ENCODE data around the gene TUBA4A. TPM values are rescaled to one million over a fixed set of nuclear protein-coding genes. Genes with fewer than 3 reads are reported as not detected.

Gene TUBA4A
- total and polyA plus RNA-seq, 4 donors, result 15.6 to 82.1 (median 43.0) TPM

GRCh38 chr2:219296631-219297391, 43.1 kb upstream of the TUBA4A start:
- H3K27me3 ChIP-seq (ENCODE audit: control insufficient read depth in 3 of 3, insufficient read depth in 3 of 3, low read length in 2 of 3), result peaks cover 0 to 21% (median 2%) of the 10 kb centered on the region in 3 donors
- DNase-seq (no peak), ATAC-seq (ENCODE audit: insufficient read depth, low FRiP score) (no peak)
- H3K9me3 ChIP-seq (ENCODE audit: control insufficient read depth in 4 of 4, insufficient read depth in 3 of 4, low read length in 3 of 4), result no peaks in the 10 kb centered on the region
- H3K4me1 ChIP-seq (ENCODE audit: control insufficient read depth in 5 of 5, insufficient read depth in 5 of 5, low read length in 5 of 5), result peaks cover 0 to 4% (median 4%) of the 10 kb centered on the region in 5 donors
- TF ChIP-seq CTCF (IDR thresholded peaks at IDR 0.05; ENCODE audit: control extremely low read depth, extremely low read depth), result no peak
- H3K4me3 ChIP-seq, result no peak overlapping the region
- 84 to 86% methylated on average over 25 of the region's 25 CpGs for WGBS, 2 donors
- H3K9ac ChIP-seq (ENCODE audit: insufficient read depth in 1 of 2, low read length in 2 of 2), result no peak overlapping the region
- no peaks in the 10 kb centered on the region for H3K36me3 ChIP-seq (ENCODE audit: control insufficient read depth in 4 of 4, insufficient read depth in 4 of 4, low read length in 4 of 4)
- H3K27ac ChIP-seq (ENCODE audit: low read depth in 1 of 2, low read length in 1 of 2), result no peak overlapping the region

GRCh38 chr2:219296142-219296541, 42.4 kb upstream of the TUBA4A start:
- DNase-seq, result no peak

GRCh38 chr2:219294356-219295351, 40.9 kb upstream of the TUBA4A start:
- Histone ChIP-seq H3K36me3 (ENCODE audit: control insufficient read depth in 4 of 4, insufficient read depth in 4 of 4, low read length in 4 of 4) (no peaks in the 10 kb centered on the region), H3K9ac (ENCODE audit: insufficient read depth in 1 of 2, low read length in 2 of 2) (peak overlapping the region in 1 of 2 donors; percentile 10), H3K4me1 (ENCODE audit: control insufficient read depth in 5 of 5, insufficient read depth in 5 of 5, low read length in 5 of 5) (peaks cover 0 to 8% (median 4%) of the 10 kb centered on the region in 5 donors), H3K27ac (ENCODE audit: low read depth in 1 of 2, low read length in 1 of 2) (peak overlapping the region in 1 of 2 donors; percentile 63), H3K27me3 (ENCODE audit: control insufficient read depth in 3 of 3, insufficient read depth in 3 of 3, low read length in 2 of 3) (peaks cover 0 to 8% (median 0%) of the 10 kb centered on the region in 3 donors), H3K9me3 (ENCODE audit: control insufficient read depth in 4 of 4, insufficient read depth in 3 of 4, low read length in 3 of 4) (no peaks in the 10 kb centered on the region), H3K4me3 (peak overlapping the region; percentile 33)
- WGBS, 2 donors, result 6% methylated on average over 45 to 67 of the region's 67 CpGs
- peak; percentile 79 to 88 (median 86) for DNase-seq
- peak; percentile 96 for ATAC-seq (ENCODE audit: insufficient read depth, low FRiP score)
- peak; percentile 99 for TF ChIP-seq CTCF (IDR thresholded peaks at IDR 0.05; ENCODE audit: control extremely low read depth, extremely low read depth)

More at GRCh38 chr2:219296142-219296541, 42.4 kb upstream of the TUBA4A start:
- 87 to 88% methylated on average over 14 of the region's 14 CpGs for WGBS, 2 donors
- no peak for ATAC-seq (ENCODE audit: insufficient read depth, low FRiP score)
- Histone ChIP-seq H3K9me3 (ENCODE audit: control insufficient read depth in 4 of 4, insufficient read depth in 3 of 4, low read length in 3 of 4) (no peaks in the 10 kb centered on the region), H3K36me3 (ENCODE audit: control insufficient read depth in 4 of 4, insufficient read depth in 4 of 4, low read length in 4 of 4) (no peaks in the 10 kb centered on the region), H3K4me3 (no peak overlapping the region), H3K9ac (ENCODE audit: insufficient read depth in 1 of 2, low read length in 2 of 2) (no peak overlapping the region), H3K4me1 (ENCODE audit: control insufficient read depth in 5 of 5, insufficient read depth in 5 of 5, low read length in 5 of 5) (peaks cover 0 to 4% (median 4%) of the 10 kb centered on the region in 5 donors), H3K27me3 (ENCODE audit: control insufficient read depth in 3 of 3, insufficient read depth in 3 of 3, low read length in 2 of 3) (peaks cover 0 to 17% (median 2%) of the 10 kb centered on the region in 3 donors), H3K27ac (ENCODE audit: low read depth in 1 of 2, low read length in 1 of 2) (no peak overlapping the region)
- TF ChIP-seq CTCF (IDR thresholded peaks at IDR 0.05; ENCODE audit: control extremely low read depth, extremely low read depth), result no peak

All from lung (tissue), 12 donors.